ENCODE data around the gene RASGRF1. TPM values are rescaled to one million over a fixed set of nuclear protein-coding genes. Genes with fewer than 3 reads are reported as not detected.
"Not testable (repeated sequence)": the region's sequence is repeated elsewhere in the genome, so short reads cannot be mapped to it uniquely, and the experiment has no call there.

Gene RASGRF1
- total and polyA plus RNA-seq, 9 donors = 0.23 to 9.5 (median 1.0) TPM; not detected in 1

GRCh38 chr15:78930577-78931388, 159.8 kb downstream of the RASGRF1 start:
- no peak overlapping the region for H3K27ac ChIP-seq
- no peaks in the 10 kb centered on the region for H3K36me3 ChIP-seq
- peaks cover 1% of the 10 kb centered on the region for H3K4me1 ChIP-seq (ENCODE audit: insufficient read depth)
- DNase-seq = no peak
- intact Hi-C loops (cut with DNase I) = no loop called here
- no peak for TF ChIP-seq EP300 (IDR thresholded peaks at IDR 0.05)
- TF ChIP-seq, protein P1, sequence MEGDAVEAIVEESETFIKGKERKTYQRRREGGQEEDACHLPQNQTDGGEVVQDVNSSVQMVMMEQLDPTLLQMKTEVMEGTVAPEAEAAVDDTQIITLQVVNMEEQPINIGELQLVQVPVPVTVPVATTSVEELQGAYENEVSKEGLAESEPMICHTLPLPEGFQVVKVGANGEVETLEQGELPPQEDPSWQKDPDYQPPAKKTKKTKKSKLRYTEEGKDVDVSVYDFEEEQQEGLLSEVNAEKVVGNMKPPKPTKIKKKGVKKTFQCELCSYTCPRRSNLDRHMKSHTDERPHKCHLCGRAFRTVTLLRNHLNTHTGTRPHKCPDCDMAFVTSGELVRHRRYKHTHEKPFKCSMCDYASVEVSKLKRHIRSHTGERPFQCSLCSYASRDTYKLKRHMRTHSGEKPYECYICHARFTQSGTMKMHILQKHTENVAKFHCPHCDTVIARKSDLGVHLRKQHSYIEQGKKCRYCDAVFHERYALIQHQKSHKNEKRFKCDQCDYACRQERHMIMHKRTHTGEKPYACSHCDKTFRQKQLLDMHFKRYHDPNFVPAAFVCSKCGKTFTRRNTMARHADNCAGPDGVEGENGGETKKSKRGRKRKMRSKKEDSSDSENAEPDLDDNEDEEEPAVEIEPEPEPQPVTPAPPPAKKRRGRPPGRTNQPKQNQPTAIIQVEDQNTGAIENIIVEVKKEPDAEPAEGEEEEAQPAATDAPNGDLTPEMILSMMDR (IDR thresholded peaks at IDR 0.05) = no peak
- TF ChIP-seq POLR2A (IDR thresholded peaks at IDR 0.05) = no peak
- no peaks in the 10 kb centered on the region for H3K9me3 ChIP-seq
- no peaks in the 10 kb centered on the region for H3K27me3 ChIP-seq
- H3K4me3 ChIP-seq = no peak overlapping the region
- 72 to 77% (median 75%) methylated on average over 11 of the region's 11 CpGs for WGBS, 3 donors

DNA sequence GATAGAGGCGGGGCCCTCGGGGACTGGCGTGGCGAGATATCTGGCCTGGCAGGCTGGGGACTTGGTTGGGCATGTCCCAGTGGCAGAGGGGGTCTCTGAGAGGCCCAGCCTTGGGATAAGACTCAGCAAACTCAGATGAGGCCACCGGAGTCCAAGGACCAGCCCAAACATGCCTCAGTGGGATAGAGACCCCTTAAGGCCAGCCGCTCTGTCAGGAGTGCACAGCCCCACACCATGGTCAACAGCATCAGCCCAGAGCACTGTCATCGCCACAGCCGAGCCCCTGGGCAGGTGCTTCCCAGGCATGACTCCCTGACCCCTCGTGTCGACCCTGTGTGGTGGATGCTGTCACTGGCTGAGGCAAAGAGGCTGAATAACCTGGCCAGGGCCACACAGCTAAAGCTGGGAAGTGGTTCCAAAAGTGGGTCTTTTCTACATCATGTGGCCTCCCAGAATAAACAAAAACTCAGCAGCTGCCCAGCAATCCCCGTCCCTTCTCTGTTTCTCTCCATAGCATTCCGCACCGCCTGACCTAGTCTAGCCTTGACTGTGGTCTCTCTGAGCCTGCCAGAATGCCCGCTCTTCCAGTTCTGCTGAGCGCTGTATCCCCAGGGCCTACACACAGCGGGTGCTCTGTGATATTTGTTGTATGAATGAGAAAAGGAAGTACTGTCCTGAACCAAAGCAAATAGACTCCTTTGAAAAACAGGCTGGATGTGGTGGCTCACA, 160.9 kb downstream of the RASGRF1 start:
- no peaks in the 10 kb centered on the region for H3K27me3 ChIP-seq
- no peak overlapping the region for H3K4me3 ChIP-seq
- H3K36me3 ChIP-seq = no peaks in the 10 kb centered on the region
- H3K27ac ChIP-seq = no peak overlapping the region
- intact Hi-C loops (cut with DNase I) = no loop called here
- H3K4me1 ChIP-seq (ENCODE audit: insufficient read depth) = peaks cover 1% of the 10 kb centered on the region
- WGBS, 3 donors = 91 to 95% (median 94%) methylated on average over 16 of the region's 16 CpGs
- TF ChIP-seq, protein P1 (IDR thresholded peaks at IDR 0.05) = no peak
- no peak for TF ChIP-seq EP300 (IDR thresholded peaks at IDR 0.05)
- no peak for TF ChIP-seq POLR2A (IDR thresholded peaks at IDR 0.05)
- H3K9me3 ChIP-seq = no peaks in the 10 kb centered on the region
- DNase-seq = peak in 1 of 5 donors; percentile 31

- Histone ChIP-seq H3K4me3 (no peak overlapping the region), H3K36me3 (no peaks in the 10 kb centered on the region), H3K9me3 (no peaks in the 10 kb centered on the region), H3K4me1 (ENCODE audit: insufficient read depth) (no peaks in the 10 kb centered on the region), H3K27me3 (no peaks in the 10 kb centered on the region), H3K27ac (no peak overlapping the region)
- TF ChIP-seq, protein P1 (IDR thresholded peaks at IDR 0.05) = no peak
- no peak for TF ChIP-seq EP300 (IDR thresholded peaks at IDR 0.05)
- TF ChIP-seq POLR2A (IDR thresholded peaks at IDR 0.05) = no peak
- 80 to 92% (median 86%) methylated on average over 14 of the region's 14 CpGs for WGBS, 3 donors
- intact Hi-C loops (cut with DNase I) = no loop called here
- DNase-seq = peak in 1 of 5 donors; percentile 36
Measured at GRCh38 chr15:78928616-78929093, 161.9 kb downstream of the RASGRF1 start.

DNA sequence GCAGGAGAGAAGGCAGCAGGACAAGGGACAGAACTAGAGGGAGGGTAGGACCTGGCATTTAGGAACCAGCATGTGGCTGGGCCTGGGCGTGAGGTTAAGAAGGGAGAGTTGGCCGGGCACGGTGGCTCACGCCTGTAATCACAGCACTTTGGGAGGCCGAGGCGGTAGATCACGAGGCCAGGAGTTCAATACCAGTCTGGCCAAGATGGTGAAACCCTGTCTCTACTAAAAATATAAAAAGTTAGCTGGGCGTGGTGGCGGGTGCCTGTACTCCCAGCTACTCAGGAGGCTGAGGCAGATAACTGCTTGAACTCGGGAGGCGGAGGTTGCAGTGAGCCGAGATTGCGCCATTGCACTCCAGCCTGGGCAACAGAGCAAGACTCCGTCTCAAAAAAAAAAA, 162.4 kb downstream of the RASGRF1 start:
- H3K4me3 ChIP-seq; H3K27me3 ChIP-seq; H3K9me3 ChIP-seq; H3K36me3 ChIP-seq; H3K27ac ChIP-seq; intact Hi-C loops (cut with DNase I); H3K4me1 ChIP-seq (ENCODE audit: insufficient read depth): not testable (repeated sequence)
- DNase-seq = peak in 1 of 5 donors; percentile 27
- 90 to 95% (median 94%) methylated on average over 13 to 14 of the region's 14 CpGs for WGBS, 3 donors

Data from ovary (tissue), 9 donors.